Heart left ventricle (tissue), 16 donors: Measurements from ENCODE around the gene IRF2BPL. TPM values are rescaled to one million over a fixed set of nuclear protein-coding genes. Genes with fewer than 3 reads are reported as not detected.

Source experiments
- ATAC-seq, 4 donors: fragments of 200-7000 bp; cut with Tn5 transposase; one replicate each; pipeline ENCODE4 v1.9.1; 2020 to 2022; ENCODE audit warnings: moderate library complexity in 4 of 4, mild to moderate bottlenecking in 3 of 4, moderate number of reproducible peaks in 1 of 4
- DNase-seq, 5 donors: peaks; one replicate each; pipeline ENCODE4 v3.0.0-alpha.2; 2020
- H3K27ac ChIP-seq, 12 donors: fragments of 200-600 bp; sonication (generic) in 4 of 12; one replicate each; pipeline versions ENCODE4 v1.5.0 to v1.8.0; 2016 to 2022; ENCODE audit warnings: mild to moderate bottlenecking in 2 of 12
- H3K27me3 ChIP-seq, 9 donors: fragments of 200-600 bp; sonication (generic) in 2 of 9; one replicate each; pipeline versions ENCODE4 v1.5.1 to v1.8.0; 2016 to 2022; ENCODE audit warnings: mild to moderate bottlenecking in 3 of 9
- H3K36me3 ChIP-seq, 9 donors: fragments of 200-600 bp; sonication (generic) in 2 of 9; one replicate each; pipeline versions ENCODE4 v1.5.0 to v1.8.0; 2018 to 2022; ENCODE audit warnings: mild to moderate bottlenecking in 2 of 9
- H3K4me1 ChIP-seq, 12 donors: fragments of 200-600 bp; sonication (generic) in 4 of 12; one replicate each; pipeline versions ENCODE4 v1.5.0 to v1.8.0; 2016 to 2022; ENCODE audit warnings: mild to moderate bottlenecking in 3 of 12
- H3K4me3 ChIP-seq, 12 donors: fragments of 200-600 bp; sonication (generic) in 4 of 12; one replicate each; pipeline versions ENCODE4 v1.5.0 to v1.8.0; 2017 to 2022; ENCODE audit warnings: mild to moderate bottlenecking in 9 of 12, moderate library complexity in 4 of 12
- H3K9me3 ChIP-seq, 12 donors: fragments of 200-600 bp; sonication (generic) in 4 of 12; one replicate each; pipeline versions ENCODE4 v1.5.0 to v1.8.0; 2016 to 2022; ENCODE audit warnings: mild to moderate bottlenecking in 1 of 12
- CTCF ChIP-seq, 12 donors: fragments of 200-600 bp; sonication (generic) in 4 of 12; IDR thresholded peaks; one replicate each; pipeline versions ENCODE4 v1.5.0 to v1.8.0; 2018 to 2022; ENCODE audit warnings: antibody characterized with exemption in 12 of 12, mild to moderate bottlenecking in 5 of 12
- POLR2A ChIP-seq, 2 donors: fragments of 450-650 bp; IDR thresholded peaks; one replicate each; pipeline ENCODE4 v1.6.1; 2017; ENCODE audit warnings: antibody characterized with exemption in 2 of 2, mild to moderate bottlenecking in 2 of 2, moderate library complexity in 2 of 2
- WGBS, 4 donors: extraction: QIAGEN DNeasy Blood & Tissue Kit in 2 of 4; methylation state at CpG; one replicate each; pipeline versions ENCODE4 v1.1.5 to v1.1.7; 2013 to 2018; 5-methylcytosine and 5-hydroxymethylcytosine counted together
- intact Hi-C, 10 donors: fragments of 100-400 bp; cut with DNase I; formaldehyde crosslinking; loops; one replicate each; pipeline versions ENCODE4 v1.11.1 to v1.14.2; 2022
- polyA plus RNA-seq, 2 donors: library from polyadenylated mRNA; stranded (reverse); fragments of 200-250 nt; gene quantifications; one replicate each; pipeline ENCODE4 v1.2.3, GENCODE V29; 2013
- total RNA-seq, 9 donors: library from RNA; depleted of rRNA in 2 of 9; stranded (reverse); fragments of >200 nt in 2 of 9; fragmentation: NEBNext Ultra II Directional in 3 of 9; extraction: Animal tissue kit (Norgen Biotek cat#: 25700) in 3 of 9; gene quantifications; one replicate each; pipeline versions ENCODE4 v1.1.0 to v1.2.4, GENCODE V29; 2016 to 2023
- donor health status: ischemic (EF 13 %, LVEDD 7.1; RV severe dilation, severe dysfunction).
- donor health status: healthy with polysubstance abuse.
- donor health status: DM: no; HTN: yes; CAD: no.
- donor health status: DM: no; HTN: no; CAD: no.
- donor health status: ischemic (EF 25% LVEDD 6.9; RV normal size, moderate dysfunction).
- donor health status: ischemic (EF 25% LVEDD 5.7; RV mildly dilated, moderate dysfunction).
- donor health status: healthy.
- donor health status: DM: yes; HTN: yes; CAD: no.
- donor health status: ischemic (EF 35%, LVEDD 5.7; RV mildly dilated, moderate dysfunction).
- donor health status: nonischemic (EF 11% LVEDD 7.7; RV severe dilation, severe dysfunction).
- donor health status: DM: yes; HTN: yes; CAD: no.
- donor health status: PGD.
- donor health status: ischemic (EF 29% LVEDD 5.4; RV normal size, mild dysfunction).
- donor health status: nonischemic (EF 23%, LVEDD 6.1; RV moderate dilation, normal function).

Gene IRF2BPL
- total and polyA plus RNA-seq, 11 donors, result 7.5 to 59.2 (median 36.2) TPM

GRCh38 chr14:76975812-76976211, 52.7 kb downstream of the IRF2BPL start:
- DNase-seq (no peak), ATAC-seq (no peak)
- no peak for TF ChIP-seq POLR2A (IDR thresholded peaks at IDR 0.05)
- Histone ChIP-seq H3K27me3 (no peaks in the 10 kb centered on the region), H3K36me3 (no peaks in the 10 kb centered on the region), H3K4me1 (peaks cover 0 to 16% (median 0%) of the 10 kb centered on the region in 12 donors), H3K9me3 (no peaks in the 10 kb centered on the region), H3K27ac (no peak overlapping the region), H3K4me3 (no peak overlapping the region)
- intact Hi-C loops, result loop anchor here in 1 of 10 donors (5.0 kb wide), 1 partner anchor 36 kb away; no protein-coding TSS in a partner anchor
- 89 to 94% (median 93%) methylated on average over 4 of the region's 4 CpGs for WGBS, 4 donors

- H3K27me3 ChIP-seq, result no peaks in the 10 kb centered on the region
- no peaks in the 10 kb centered on the region for H3K9me3 ChIP-seq
- intact Hi-C loops, result loop anchor here in 1 of 10 donors (5.0 kb wide), 1 partner anchor 37 kb away; no protein-coding TSS in a partner anchor
- 77 to 88% (median 84%) methylated on average over 8 of the region's 8 CpGs for WGBS, 4 donors
- no peak overlapping the region for H3K27ac ChIP-seq
- TF ChIP-seq POLR2A (IDR thresholded peaks at IDR 0.05) (no peak), CTCF (IDR thresholded peaks at IDR 0.05) (no peak)
- no peaks in the 10 kb centered on the region for H3K36me3 ChIP-seq
- H3K4me1 ChIP-seq, result peaks cover 0 to 16% (median 0%) of the 10 kb centered on the region in 12 donors
- ATAC-seq (no peak), DNase-seq (no peak)
- H3K4me3 ChIP-seq, result no peak overlapping the region
These were observed 53.5 kb downstream of the IRF2BPL start for GRCh38 chr14:76975051-76975450.

Other genes with a start within 250 kb of the IRF2BPL start
- gene ANGEL1, start 215.8 kb downstream of the IRF2BPL start, total RNA-seq, result 10 to 100 TPM in 8 of 9 donors, 1 to 10 TPM in 1; 9.3 to 16.3 (median 13.8) TPM
- gene ANGEL1, start 215.8 kb downstream of the IRF2BPL start, polyA plus RNA-seq, result 10 to 100 TPM in 1 of 2 donors, 1 to 10 TPM in 1; 9.5 to 10.7 TPM
- not detected for gene LRRC74A, start 202.3 kb downstream of the IRF2BPL start, total RNA-seq
- gene LRRC74A, start 202.3 kb downstream of the IRF2BPL start, polyA plus RNA-seq, result not detected
- 10 to 100 TPM; 44.5 to 85.9 (median 66.7) TPM for gene CIPC, start 69.5 kb upstream of the IRF2BPL start, total RNA-seq
- gene CIPC, start 69.5 kb upstream of the IRF2BPL start, polyA plus RNA-seq, result 10 to 100 TPM; 10.9 to 27.0 TPM
- gene ZDHHC22, start 113.1 kb upstream of the IRF2BPL start, total RNA-seq, result under 1 TPM in 1 of 9 donors, not detected in 8; 0.12 TPM
- not detected for gene ZDHHC22, start 113.1 kb upstream of the IRF2BPL start, polyA plus RNA-seq
- gene TMEM63C, start 153.1 kb upstream of the IRF2BPL start, total RNA-seq, result 1 to 10 TPM in 6 of 9 donors, under 1 TPM in 2, not detected in 1; 0.48 to 3.7 (median 1.7) TPM
- gene TMEM63C, start 153.1 kb upstream of the IRF2BPL start, polyA plus RNA-seq, result 1 to 10 TPM in 1 of 2 donors, under 1 TPM in 1; 0.01 to 4.0 TPM
- gene NGB, start 242.5 kb upstream of the IRF2BPL start, total RNA-seq, result not detected
- not detected for gene NGB, start 242.5 kb upstream of the IRF2BPL start, polyA plus RNA-seq